Right lung (tissue), 10 donors: Measurements from ENCODE around the gene CCNDBP1. TPM values are rescaled to one million over a fixed set of nuclear protein-coding genes. Genes with fewer than 3 reads are reported as not detected.
A peak's percentile ranks its signal among the peaks of the same experiment; 100 is the strongest.
"Not testable (repeated sequence)": the region's sequence is repeated elsewhere in the genome, so short reads cannot be mapped to it uniquely, and the experiment has no call there.

Experiments used
- DNase-seq, 2 donors: peaks; one replicate each; pipeline ENCODE4 v3.0.0-alpha.2; 2013
- long read RNA-seq, 8 donors: transcript quantifications; one replicate each; lab custom pipeline, GENCODE V29; 2026
- polyA plus RNA-seq, 5 donors: library from polyadenylated mRNA; unstranded; fragments of 120-200 nt; gene quantifications; one replicate each; pipeline versions ENCODE4 v1.2.1 to v1.2.3, GENCODE V29; 2013; ENCODE audit warnings: inconsistent platforms in 1 of 5, low replicate concordance in 1 of 5; ENCODE audit not compliant: insufficient read length in 5 of 5, insufficient read depth in 1 of 5

Gene CCNDBP1
- 10 to 100 TPM; 52.1 to 64.8 (median 57.9) TPM for polyA plus RNA-seq
- long read RNA-seq, donor 1, transcript CCNDBP1-201 (11 exons, 3,660 nt), result major isoform, 27 of 43 reads
- long read RNA-seq, donor 1, transcript CCNDBP1-207 (2 exons, 750 nt), result minor isoform, 12 of 43 reads
- long read RNA-seq, donor 1, partial matches to known transcripts, result 0 of 43 reads
- long read RNA-seq, donor 1, other reads (novel, unspliced or antisense), result 0 of 43 reads
- long read RNA-seq, donor 2, transcript CCNDBP1-201 (11 exons, 3,660 nt), result major isoform, 10 of 11 reads
- long read RNA-seq, donor 2, partial matches to known transcripts, result 0 of 11 reads
- long read RNA-seq, donor 2, other reads (novel, unspliced or antisense), result 0 of 11 reads
- long read RNA-seq, donor 3, transcript CCNDBP1-201 (11 exons, 3,660 nt), result minor isoform, 11 of 28 reads
- long read RNA-seq, donor 3, transcript CCNDBP1-207 (2 exons, 750 nt), result major isoform, 15 of 28 reads
- long read RNA-seq, donor 3, partial matches to known transcripts, result 0 of 28 reads
- long read RNA-seq, donor 3, other reads (novel, unspliced or antisense), result 0 of 28 reads
- long read RNA-seq, donor 4, transcript CCNDBP1-201 (11 exons, 3,660 nt), result minor isoform, 5 of 13 reads
- long read RNA-seq, donor 4, transcript CCNDBP1-207 (2 exons, 750 nt), result major isoform, 7 of 13 reads
- long read RNA-seq, donor 4, partial matches to known transcripts, result 0 of 13 reads
- long read RNA-seq, donor 4, other reads (novel, unspliced or antisense), result 0 of 13 reads
- long read RNA-seq, donor 5, transcript CCNDBP1-201 (11 exons, 3,660 nt), result major isoform, 15 of 27 reads
- long read RNA-seq, donor 5, partial matches to known transcripts, result 5 of 27 reads
- long read RNA-seq, donor 5, other reads (novel, unspliced or antisense), result 0 of 27 reads
- long read RNA-seq, donor 6, transcript CCNDBP1-207 (2 exons, 750 nt), result minor isoform, 12 of 37 reads
- long read RNA-seq, donor 6, transcript CCNDBP1-201 (11 exons, 3,660 nt), result major isoform, 21 of 37 reads
- long read RNA-seq, donor 6, partial matches to known transcripts, result 0 of 37 reads
- long read RNA-seq, donor 6, other reads (novel, unspliced or antisense), result 0 of 37 reads
- long read RNA-seq, donor 7, transcript CCNDBP1-201 (11 exons, 3,660 nt), result major isoform, 15 of 22 reads
- long read RNA-seq, donor 7, transcript CCNDBP1-207 (2 exons, 750 nt), result minor isoform, 5 of 22 reads
- long read RNA-seq, donor 7, partial matches to known transcripts, result 0 of 22 reads
- long read RNA-seq, donor 7, other reads (novel, unspliced or antisense), result 0 of 22 reads
- long read RNA-seq, donor 8, transcript CCNDBP1-201 (11 exons, 3,660 nt), result major isoform, 7 of 13 reads
- long read RNA-seq, donor 8, transcript CCNDBP1-207 (2 exons, 750 nt), result minor isoform, 6 of 13 reads
- long read RNA-seq, donor 8, partial matches to known transcripts, result 0 of 13 reads
- long read RNA-seq, donor 8, other reads (novel, unspliced or antisense), result 0 of 13 reads

DNA sequence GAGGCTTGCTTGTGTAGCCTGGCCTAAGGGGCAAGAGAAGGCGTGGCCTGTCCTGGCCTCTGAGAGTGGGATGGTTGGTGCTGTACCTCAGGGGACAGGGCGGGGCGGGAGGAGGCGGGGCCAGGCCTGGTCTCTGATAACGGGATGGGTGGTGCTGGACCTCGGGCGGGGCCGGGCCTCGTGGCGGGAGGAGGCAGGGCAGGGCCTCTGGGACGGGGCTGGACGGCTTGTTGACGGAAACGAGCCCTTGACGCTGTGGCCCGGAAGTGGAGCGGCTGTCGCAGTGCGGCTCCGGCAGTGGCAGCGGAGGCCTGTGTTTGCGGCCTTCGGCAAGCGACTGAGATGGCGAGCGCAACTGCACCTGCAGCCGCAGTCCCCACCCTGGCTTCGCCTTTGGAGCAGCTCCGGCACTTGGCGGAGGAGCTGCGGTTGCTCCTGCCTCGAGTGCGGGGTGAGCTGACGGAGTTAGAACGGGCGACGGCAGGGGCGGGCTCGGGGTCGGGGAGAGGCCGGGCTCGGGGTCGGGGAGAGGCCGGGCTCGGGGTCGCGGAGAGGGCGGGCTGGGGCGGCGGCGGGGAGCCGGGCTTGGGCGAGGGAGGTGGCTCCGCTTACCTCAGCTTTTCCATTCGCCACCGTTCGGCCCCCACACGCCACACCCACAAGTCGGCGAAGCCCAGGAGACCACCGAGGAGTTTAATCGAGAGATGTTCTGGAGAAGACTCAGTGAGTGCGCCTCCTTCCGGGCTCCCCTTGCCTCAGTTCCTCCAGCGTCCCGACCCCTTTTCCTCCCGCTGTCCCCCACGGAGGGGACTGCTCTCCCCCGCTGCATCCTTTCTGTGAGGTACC lies at the start of gene CCNDBP1:
CCNDBP1 (plus strand) TSS at position 247 of the 846 bp plus-strand sequence; CDS start at position 343, 96 bp downstream.
- peak; percentile 76 for DNase-seq

- no peak for DNase-seq
Measured at GRCh38 chr15:43143203-43143941, 41.8 kb upstream of the CCNDBP1 start.

DNA sequence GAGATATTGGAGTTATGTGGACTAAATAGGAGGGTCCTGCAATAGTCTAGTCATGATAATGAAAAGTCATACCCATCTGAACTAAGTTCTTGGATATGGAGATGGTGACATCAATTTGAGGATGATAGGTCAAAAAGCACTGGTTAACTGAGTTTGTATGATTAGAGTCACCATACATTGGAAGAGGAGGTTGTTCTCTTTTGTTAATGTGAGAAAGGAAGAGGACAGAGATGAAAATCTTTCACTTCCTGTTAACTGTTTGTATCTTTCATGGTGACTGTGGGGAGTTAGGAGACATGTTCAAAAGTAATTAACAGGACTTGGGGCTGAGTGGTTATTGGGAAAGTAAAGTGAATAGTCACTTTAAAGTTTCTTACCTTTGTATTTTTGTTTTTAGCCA lies 40.7 kb upstream of the CCNDBP1 start:
- no peak for DNase-seq

GRCh38 chr15:43146184-43146583 lies 39.0 kb upstream of the CCNDBP1 start:
- no peak for DNase-seq

GRCh38 chr15:43150191-43150929 lies 34.8 kb upstream of the CCNDBP1 start:
- no peak for DNase-seq

GRCh38 chr15:43151688-43152087 lies 33.5 kb upstream of the CCNDBP1 start:
- DNase-seq, result no peak

GRCh38 chr15:43153269-43153668 lies 31.9 kb upstream of the CCNDBP1 start:
- DNase-seq, result no peak

GRCh38 chr15:43165801-43166325 lies 19.3 kb upstream of the CCNDBP1 start:
- DNase-seq, result no peak

DNA sequence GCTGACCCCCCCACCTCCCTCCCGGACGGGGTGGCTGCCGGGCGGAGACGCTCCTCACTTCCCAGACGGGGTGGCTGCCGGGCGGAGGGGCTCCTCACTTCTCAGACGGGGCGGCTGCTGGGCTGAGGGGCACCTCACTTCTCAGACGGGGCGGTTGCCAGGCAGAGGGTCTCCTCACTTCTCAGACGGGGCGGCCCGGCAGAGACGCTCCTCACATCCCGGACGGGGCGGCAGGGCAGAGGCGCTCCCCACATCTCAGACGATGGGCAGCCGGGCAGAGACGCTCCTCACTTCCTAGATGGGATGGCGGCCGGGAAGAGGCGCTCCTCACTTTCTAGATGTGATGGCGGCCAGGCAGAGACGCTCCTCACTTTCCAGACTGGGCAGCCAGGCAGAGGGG lies 17.9 kb upstream of the CCNDBP1 start:
- not testable (repeated sequence) for DNase-seq

- no peak for DNase-seq
Measured at GRCh38 chr15:43168192-43169107, 16.8 kb upstream of the CCNDBP1 start.

GRCh38 chr15:43169888-43170287 lies 15.3 kb upstream of the CCNDBP1 start:
- DNase-seq, result no peak

GRCh38 chr15:43175656-43176309 lies 9.4 kb upstream of the CCNDBP1 start:
- not testable (repeated sequence) for DNase-seq

DNA sequence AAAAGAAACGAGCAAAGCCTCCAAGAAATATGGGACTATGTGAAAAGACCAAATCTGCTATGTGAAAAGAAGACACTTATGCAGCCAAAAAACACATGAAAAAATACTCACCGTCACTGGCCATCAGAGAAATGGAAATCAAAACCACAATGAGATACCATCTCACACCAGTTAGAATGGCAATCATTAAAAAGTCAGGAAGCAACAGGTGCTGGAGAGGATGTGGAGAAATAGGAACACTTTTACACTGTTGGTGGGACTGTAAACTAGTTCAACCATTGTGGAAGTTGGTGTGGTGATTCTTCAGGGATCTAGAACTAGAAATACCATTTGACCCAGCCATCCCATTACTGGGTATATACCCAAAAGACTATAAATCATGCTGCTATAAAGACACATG lies 8.1 kb upstream of the CCNDBP1 start:
- DNase-seq, result not testable (repeated sequence)

GRCh38 chr15:43183270-43183669 lies 1.9 kb upstream of the CCNDBP1 start:
- no peak for DNase-seq

- DNase-seq, result no peak
Measured at GRCh38 chr15:43184407-43185124, 637 bp upstream of the CCNDBP1 start.

- DNase-seq, result peak in 1 of 2 donors; percentile 13
Measured at GRCh38 chr15:43186003-43186353, 775 bp downstream of the CCNDBP1 start.
